Measurements from ENCODE around the gene OR2T27. TPM values are rescaled to one million over a fixed set of nuclear protein-coding genes. Genes with fewer than 3 reads are reported as not detected.
"Not testable (repeated sequence)": the region's sequence is repeated elsewhere in the genome, so short reads cannot be mapped to it uniquely, and the experiment has no call there.

The OR2T27 gene
- total and polyA plus RNA-seq, 9 donors, result not detected

DNA sequence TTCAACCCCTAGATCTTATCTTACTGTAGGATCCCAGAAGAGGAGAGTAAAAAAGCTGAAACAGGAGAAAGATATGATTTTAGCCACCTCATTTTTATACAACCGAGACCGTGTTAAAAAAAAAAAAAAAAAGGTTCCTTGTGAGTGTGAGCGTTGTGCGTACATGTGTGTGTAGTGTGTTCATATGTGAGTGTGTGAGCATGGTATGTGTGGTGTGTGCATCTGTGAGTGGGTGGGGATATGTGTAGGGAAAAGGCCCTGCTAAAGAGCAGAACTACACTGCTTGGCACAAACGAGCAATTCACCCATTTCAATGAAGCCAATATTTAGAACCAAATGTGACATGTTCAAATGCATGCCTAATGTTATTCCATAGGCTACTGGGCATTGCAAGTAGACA lies 13.7 kb downstream of the OR2T27 start:
- WGBS (ENCODE audit: insufficient coverage), result no CpG with 5 or more reads among the region's 5 CpGs
- not testable (repeated sequence) for DNase-seq; H3K4me3 ChIP-seq (ENCODE audit: low read length); H3K9me3 ChIP-seq (replicated peaks; ENCODE audit: control insufficient read depth, low read depth, low read length); H3K4me1 ChIP-seq (ENCODE audit: control insufficient read depth, insufficient read depth, low read length); H3K27ac ChIP-seq (ENCODE audit: low read length); H3K27me3 ChIP-seq (ENCODE audit: control insufficient read depth, insufficient read depth, low read length); H3K36me3 ChIP-seq (ENCODE audit: control insufficient read depth, insufficient read depth, low read length)

DNA sequence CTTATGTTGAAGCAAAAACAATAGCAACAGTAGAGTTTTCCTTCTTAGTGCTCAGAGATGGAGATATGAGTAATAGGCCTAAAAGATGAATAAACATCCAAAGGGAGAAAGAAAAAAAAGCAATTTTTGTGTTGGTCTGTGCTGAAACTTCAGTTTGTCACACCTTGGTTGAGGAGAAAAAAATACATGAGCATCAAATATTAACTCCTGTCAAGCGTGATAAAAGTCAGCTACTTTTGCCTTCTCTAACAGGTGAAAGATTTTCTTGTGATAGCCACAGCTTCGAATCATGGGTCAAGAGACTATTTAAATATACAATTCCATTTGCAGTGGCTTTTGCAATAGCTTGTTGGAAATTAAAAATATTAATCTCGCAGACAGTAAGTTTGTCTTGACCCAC lies 14.4 kb downstream of the OR2T27 start:
- H3K9me3 ChIP-seq (replicated peaks; ENCODE audit: control insufficient read depth, low read depth, low read length); H3K27ac ChIP-seq (ENCODE audit: low read length); H3K4me1 ChIP-seq (ENCODE audit: control insufficient read depth, insufficient read depth, low read length); DNase-seq; H3K36me3 ChIP-seq (ENCODE audit: control insufficient read depth, insufficient read depth, low read length); H3K27me3 ChIP-seq (ENCODE audit: control insufficient read depth, insufficient read depth, low read length); H3K4me3 ChIP-seq (ENCODE audit: low read length): not testable (repeated sequence)
- WGBS (ENCODE audit: insufficient coverage), result no CpG with 5 or more reads among the region's 3 CpGs

DNA sequence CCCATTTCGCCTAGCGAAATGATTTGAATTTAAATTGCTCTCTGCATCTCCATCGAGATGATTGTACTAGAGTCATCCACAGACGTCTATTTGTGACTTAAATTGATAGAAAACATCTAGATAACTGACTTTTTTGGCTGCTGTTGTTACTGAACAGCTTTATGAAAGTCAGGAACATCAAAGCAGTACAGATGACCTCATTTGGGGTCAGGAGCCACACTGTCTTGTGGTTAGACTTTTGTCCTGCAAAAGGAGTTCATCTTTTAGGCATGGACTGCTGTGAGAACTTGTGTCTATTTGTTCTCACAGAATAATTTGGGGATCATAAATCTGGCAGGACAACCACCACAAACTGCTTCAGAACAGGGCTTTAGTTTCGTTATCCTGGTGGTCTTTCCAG lies 15.7 kb downstream of the OR2T27 start:
- not testable (repeated sequence) for H3K27me3 ChIP-seq (ENCODE audit: control insufficient read depth, insufficient read depth, low read length); H3K4me3 ChIP-seq (ENCODE audit: low read length); DNase-seq; H3K36me3 ChIP-seq (ENCODE audit: control insufficient read depth, insufficient read depth, low read length); H3K27ac ChIP-seq (ENCODE audit: low read length); H3K4me1 ChIP-seq (ENCODE audit: control insufficient read depth, insufficient read depth, low read length); H3K9me3 ChIP-seq (replicated peaks; ENCODE audit: control insufficient read depth, low read depth, low read length)
- no CpG with 5 or more reads among the region's 5 CpGs for WGBS (ENCODE audit: insufficient coverage)

DNA sequence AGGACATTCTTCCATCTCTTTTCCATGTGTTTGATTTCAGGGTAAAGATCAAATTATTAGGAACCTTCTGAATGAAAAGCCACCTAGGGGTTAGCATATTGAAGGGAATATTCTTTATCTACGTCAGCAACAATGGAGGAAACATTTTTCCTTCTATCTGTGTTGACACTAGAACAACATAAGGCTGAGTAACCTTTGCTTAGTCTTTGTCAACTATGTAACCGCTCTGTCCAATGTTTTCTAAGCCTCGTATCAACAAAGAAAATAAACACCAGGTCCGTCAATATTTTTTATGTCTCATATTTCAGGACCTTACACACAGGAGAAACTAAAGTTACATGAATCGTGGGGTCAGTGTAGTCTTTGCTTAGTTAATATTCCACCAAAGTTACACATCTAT lies 18.7 kb downstream of the OR2T27 start:
- H3K27me3 ChIP-seq (ENCODE audit: control insufficient read depth, insufficient read depth, low read length); H3K4me1 ChIP-seq (ENCODE audit: control insufficient read depth, insufficient read depth, low read length); DNase-seq; H3K36me3 ChIP-seq (ENCODE audit: control insufficient read depth, insufficient read depth, low read length); H3K4me3 ChIP-seq (ENCODE audit: low read length); H3K9me3 ChIP-seq (replicated peaks; ENCODE audit: control insufficient read depth, low read depth, low read length); H3K27ac ChIP-seq (ENCODE audit: low read length): not testable (repeated sequence)
- WGBS (ENCODE audit: insufficient coverage), result no CpG with 5 or more reads among the region's 5 CpGs

DNA sequence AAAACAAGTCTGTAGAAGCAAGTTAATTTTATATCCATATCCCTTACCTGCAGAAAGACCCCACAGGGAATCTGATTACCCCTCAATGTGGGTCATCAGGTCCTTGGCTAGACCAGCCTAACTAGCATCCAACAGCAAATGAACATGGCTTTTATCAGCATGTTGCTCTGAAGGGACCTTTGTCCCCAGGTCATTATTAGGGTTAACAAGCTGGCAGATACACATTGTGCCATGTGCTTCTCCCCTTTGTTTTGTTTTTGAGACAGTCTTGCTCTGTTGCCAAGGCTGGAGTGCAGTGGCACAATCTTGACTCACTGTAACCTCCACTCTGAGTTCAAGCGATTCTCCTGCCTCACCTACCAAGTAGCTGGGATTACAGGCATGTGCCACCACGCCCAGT lies 20.3 kb downstream of the OR2T27 start, which contains the start of gene OR2T11:
TSS of gene OR2T11 (minus strand) at position 101 of the 400 bp plus-strand sequence. CDS start 7,963 bp downstream, outside the sequence.
- not testable (repeated sequence) for H3K9me3 ChIP-seq (replicated peaks; ENCODE audit: control insufficient read depth, low read depth, low read length); H3K27ac ChIP-seq (ENCODE audit: low read length); H3K27me3 ChIP-seq (ENCODE audit: control insufficient read depth, insufficient read depth, low read length); DNase-seq; H3K4me1 ChIP-seq (ENCODE audit: control insufficient read depth, insufficient read depth, low read length); H3K4me3 ChIP-seq (ENCODE audit: low read length); H3K36me3 ChIP-seq (ENCODE audit: control insufficient read depth, insufficient read depth, low read length)
- no CpG with 5 or more reads among the region's 2 CpGs for WGBS (ENCODE audit: insufficient coverage)

DNA sequence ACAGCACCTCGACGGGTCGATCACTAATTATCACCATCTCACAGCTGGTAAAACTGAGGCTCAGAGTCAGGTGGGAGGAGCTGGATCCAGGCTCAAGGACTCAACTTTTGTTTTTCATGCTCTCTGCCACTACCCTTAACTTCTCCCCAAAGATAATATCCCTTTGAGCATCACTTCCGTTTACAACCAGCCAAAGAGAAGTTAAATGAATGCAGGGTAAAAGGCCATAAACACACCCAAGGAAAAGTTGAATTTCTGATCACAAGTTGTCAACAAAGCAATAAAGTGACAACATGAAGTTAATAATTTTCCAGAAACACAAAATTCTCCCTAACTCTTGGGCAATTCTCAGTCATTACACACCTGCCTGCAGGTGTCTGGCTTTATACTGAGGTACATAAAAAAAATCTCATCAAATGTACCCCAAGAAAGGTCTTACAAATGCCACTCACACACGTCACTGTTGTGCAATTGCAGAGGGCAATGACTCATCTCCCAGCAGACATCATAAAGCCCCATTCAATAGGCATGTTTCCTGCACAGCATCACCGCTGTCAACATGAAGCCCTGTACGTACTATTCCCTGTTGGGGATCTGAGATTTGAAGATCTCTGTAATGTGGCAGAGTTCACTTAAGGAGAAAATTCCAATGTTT lies 23.8 kb downstream of the OR2T27 start:
- H3K9me3 ChIP-seq (replicated peaks; ENCODE audit: control insufficient read depth, low read depth, low read length), result peaks cover 15% of the 10 kb centered on the region
- WGBS (ENCODE audit: insufficient coverage), result no CpG with 5 or more reads among the region's 7 CpGs
- DNase-seq, result no peak
- no peaks in the 10 kb centered on the region for H3K4me1 ChIP-seq (ENCODE audit: control insufficient read depth, insufficient read depth, low read length)
- no peaks in the 10 kb centered on the region for H3K36me3 ChIP-seq (ENCODE audit: control insufficient read depth, insufficient read depth, low read length)
- H3K27me3 ChIP-seq (ENCODE audit: control insufficient read depth, insufficient read depth, low read length), result no peaks in the 10 kb centered on the region
- H3K27ac ChIP-seq (ENCODE audit: low read length), result no peak overlapping the region
- no peak overlapping the region for H3K4me3 ChIP-seq (ENCODE audit: low read length)

DNA sequence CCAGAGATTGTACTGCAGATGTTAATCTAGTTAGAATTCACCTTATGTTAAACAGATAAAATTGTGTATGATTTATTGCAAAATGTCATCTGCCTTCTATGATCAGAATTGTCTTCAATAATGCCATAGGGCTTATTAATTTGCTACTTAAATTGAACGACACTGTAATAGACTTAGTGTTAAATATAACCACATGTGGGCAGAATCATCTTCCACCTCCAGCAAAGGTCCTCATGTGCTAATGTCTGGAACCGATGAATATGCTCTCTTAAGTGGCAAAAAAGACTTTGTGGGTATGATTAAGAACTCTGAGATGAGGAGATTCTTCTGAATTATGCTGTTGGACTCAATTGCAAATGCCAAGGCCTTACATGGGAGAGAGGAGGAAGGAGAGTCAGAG lies 24.8 kb downstream of the OR2T27 start:
- no peaks in the 10 kb centered on the region for H3K4me1 ChIP-seq (ENCODE audit: control insufficient read depth, insufficient read depth, low read length)
- no peak overlapping the region for H3K4me3 ChIP-seq (ENCODE audit: low read length)
- peaks cover 17% of the 10 kb centered on the region for H3K9me3 ChIP-seq (replicated peaks; ENCODE audit: control insufficient read depth, low read depth, low read length)
- 80% methylated on average over 1 of the region's 2 CpGs for WGBS (ENCODE audit: insufficient coverage)
- H3K27me3 ChIP-seq (ENCODE audit: control insufficient read depth, insufficient read depth, low read length), result no peaks in the 10 kb centered on the region
- no peak for DNase-seq
- no peak overlapping the region for H3K27ac ChIP-seq (ENCODE audit: low read length)
- no peaks in the 10 kb centered on the region for H3K36me3 ChIP-seq (ENCODE audit: control insufficient read depth, insufficient read depth, low read length)

DNA sequence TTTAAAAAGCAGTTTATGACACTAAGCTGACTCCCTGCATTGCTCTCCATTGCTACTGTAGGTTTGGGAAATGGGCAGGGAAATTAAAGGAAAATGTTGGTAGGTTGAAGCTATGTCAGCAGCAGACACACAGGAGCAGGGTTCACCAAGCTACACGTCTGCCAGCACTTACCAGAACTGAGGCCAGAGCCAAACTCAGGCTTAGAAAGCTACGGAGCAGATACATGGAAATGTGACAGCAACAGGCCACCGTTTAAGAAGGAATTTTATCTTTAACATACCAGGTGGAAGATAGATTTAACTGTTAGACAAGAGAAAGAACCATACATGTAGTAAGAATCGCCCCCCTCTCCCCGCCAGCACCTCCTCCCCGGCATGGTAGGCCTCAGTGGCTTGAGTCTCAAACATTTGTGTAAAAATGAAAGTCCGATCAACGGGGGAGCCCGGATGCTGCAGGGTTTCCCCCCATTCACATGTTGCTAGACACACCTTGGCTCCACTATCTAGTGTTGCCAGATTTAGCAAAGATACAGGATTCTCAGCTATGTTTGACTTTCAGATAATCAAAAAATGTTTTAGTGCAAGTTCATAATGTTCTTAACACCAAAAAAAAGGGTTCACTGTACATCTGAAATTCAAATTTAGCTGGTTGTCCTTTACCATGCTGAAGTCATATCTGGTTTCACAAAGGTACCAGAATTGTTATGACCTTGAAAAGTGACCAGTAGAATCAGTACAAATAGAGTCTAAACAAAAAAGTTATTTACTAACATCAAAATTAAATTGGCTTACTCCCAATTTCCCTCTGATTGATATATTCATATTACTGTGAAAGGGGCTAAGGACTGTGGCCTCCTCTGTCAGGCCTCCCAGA lies 27.1 kb downstream of the OR2T27 start:
- 72% methylated on average over 5 of the region's 9 CpGs for WGBS (ENCODE audit: insufficient coverage)
- Histone ChIP-seq H3K27ac (ENCODE audit: low read length) (no peak overlapping the region), H3K27me3 (ENCODE audit: control insufficient read depth, insufficient read depth, low read length) (no peaks in the 10 kb centered on the region), H3K36me3 (ENCODE audit: control insufficient read depth, insufficient read depth, low read length) (no peaks in the 10 kb centered on the region), H3K4me3 (ENCODE audit: low read length) (no peak overlapping the region), H3K4me1 (ENCODE audit: control insufficient read depth, insufficient read depth, low read length) (no peaks in the 10 kb centered on the region), H3K9me3 (replicated peaks; ENCODE audit: control insufficient read depth, low read depth, low read length) (peaks cover 19% of the 10 kb centered on the region)
- DNase-seq, result no peak

DNA sequence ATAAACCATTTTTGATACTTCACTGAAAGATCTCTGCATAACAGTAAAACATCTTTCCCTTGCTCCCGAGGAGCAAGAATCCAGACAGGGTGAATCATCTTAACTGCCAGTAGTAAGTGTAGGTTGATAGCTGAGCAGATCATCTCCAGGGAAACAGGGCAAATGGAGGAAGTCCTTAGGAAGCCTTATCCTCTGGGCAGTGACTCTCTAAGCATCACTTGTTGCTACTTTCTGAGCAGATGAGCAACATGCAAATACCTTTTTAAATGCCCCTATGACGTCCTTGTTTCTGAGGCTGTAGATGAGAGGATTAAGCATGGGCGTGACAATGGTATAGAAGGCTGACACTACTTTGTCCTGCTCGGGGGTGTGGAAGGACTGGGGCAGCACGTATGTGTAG lies 29.4 kb downstream of the OR2T27 start:
- Histone ChIP-seq H3K4me1 (ENCODE audit: control insufficient read depth, insufficient read depth, low read length) (no peaks in the 10 kb centered on the region), H3K4me3 (ENCODE audit: low read length) (no peak overlapping the region), H3K27me3 (ENCODE audit: control insufficient read depth, insufficient read depth, low read length) (no peaks in the 10 kb centered on the region), H3K9me3 (replicated peaks; ENCODE audit: control insufficient read depth, low read depth, low read length) (peaks cover 23% of the 10 kb centered on the region), H3K27ac (ENCODE audit: low read length) (no peak overlapping the region), H3K36me3 (ENCODE audit: control insufficient read depth, insufficient read depth, low read length) (no peaks in the 10 kb centered on the region)
- no peak for DNase-seq
- WGBS (ENCODE audit: insufficient coverage), result 72% methylated on average over 3 of the region's 5 CpGs

DNA sequence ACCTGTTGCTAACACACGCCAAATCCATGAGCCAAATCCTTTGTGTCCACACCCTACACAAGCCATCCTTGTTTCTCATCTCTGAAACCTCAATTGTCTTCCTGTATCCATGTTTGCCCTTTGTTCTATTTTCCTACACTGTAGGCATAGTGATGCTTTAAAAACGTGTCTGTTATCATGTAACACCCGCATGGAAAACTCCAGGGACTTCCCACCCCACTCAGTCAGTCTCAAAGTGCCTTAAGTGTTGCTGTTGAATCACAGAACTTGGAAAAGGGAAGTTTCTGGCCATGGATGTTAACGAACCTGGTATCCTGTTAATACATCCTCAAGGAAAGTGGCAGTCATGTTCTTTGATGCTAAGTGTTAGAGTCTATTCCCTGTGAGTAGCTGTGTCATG lies 30.2 kb downstream of the OR2T27 start:
- H3K27me3 ChIP-seq (ENCODE audit: control insufficient read depth, insufficient read depth, low read length), result no peaks in the 10 kb centered on the region
- H3K4me1 ChIP-seq (ENCODE audit: control insufficient read depth, insufficient read depth, low read length), result no peaks in the 10 kb centered on the region
- H3K4me3 ChIP-seq (ENCODE audit: low read length), result no peak overlapping the region
- H3K9me3 ChIP-seq (replicated peaks; ENCODE audit: control insufficient read depth, low read depth, low read length), result peaks cover 21% of the 10 kb centered on the region
- no peaks in the 10 kb centered on the region for H3K36me3 ChIP-seq (ENCODE audit: control insufficient read depth, insufficient read depth, low read length)
- 90% methylated on average over 1 of the region's 4 CpGs for WGBS (ENCODE audit: insufficient coverage)
- no peak overlapping the region for H3K27ac ChIP-seq (ENCODE audit: low read length)
- no peak for DNase-seq

Data from muscle of leg (tissue), 11 donors.